Right cardiac atrium (tissue), 5 donors: ENCODE data around the gene NLRP3. TPM values are rescaled to one million over a fixed set of nuclear protein-coding genes. Genes with fewer than 3 reads are reported as not detected.
"Not testable (repeated sequence)": the region's sequence is repeated elsewhere in the genome, so short reads cannot be mapped to it uniquely, and the experiment has no call there.

Experiments used
- ATAC-seq, 2 donors: fragments of 200-7000 bp; cut with Tn5 transposase; one replicate each; pipeline versions ENCODE4 v1.8.0 to v1.9.1; 2020; ENCODE audit warnings: moderate library complexity in 2 of 2, mild to moderate bottlenecking in 1 of 2
- DNase-seq, 3 donors: peaks; one replicate each; pipeline ENCODE4 v3.0.0-alpha.2; 2020
- H3K27ac ChIP-seq: one replicate; pipeline ENCODE4 v1.5.1; 2013; ENCODE audit warnings: mild to moderate bottlenecking, low read length, control low read depth, moderate library complexity
- H3K27me3 ChIP-seq: one replicate; pipeline ENCODE4 v1.6.1; 2013; ENCODE audit not compliant: control insufficient read depth, insufficient read depth
- H3K4me1 ChIP-seq: one replicate; pipeline ENCODE4 v1.6.1; 2013; ENCODE audit warnings: low read length; ENCODE audit not compliant: control insufficient read depth, insufficient read depth
- H3K4me3 ChIP-seq: one replicate; pipeline ENCODE4 v1.5.1; 2013; ENCODE audit warnings: low read length, control low read depth
- H3K9me3 ChIP-seq: one replicate; pipeline ENCODE4 v1.6.1; 2013; ENCODE audit warnings: low read length; ENCODE audit not compliant: control insufficient read depth
- WGBS: extraction: QIAGEN DNeasy Blood & Tissue Kit; methylation state at CpG from one replicate; pipeline ENCODE4 v1.1.7; 2013; 5-methylcytosine and 5-hydroxymethylcytosine counted together
- intact Hi-C, 4 donors: fragments of 100-400 bp; cut with DNase I; formaldehyde crosslinking; loops; one replicate each; pipeline versions ENCODE4 v1.11.0 to v1.14.0; 2022 to 2023
- polyA plus RNA-seq: library from polyadenylated mRNA; stranded (reverse); fragments of 200-250 nt; gene quantifications from one replicate; pipeline ENCODE4 v1.2.3, GENCODE V29; 2013
- total RNA-seq, 4 donors: library from RNA; stranded (reverse); fragmentation: NEBNext Ultra II Directional; extraction: Animal tissue kit (Norgen Biotek cat#: 25700); gene quantifications; one replicate each; pipeline ENCODE4 v1.2.1, GENCODE V29; 2021
- donor health status: healthy with polysubstance abuse.
- donor health status: DM: no; HTN: yes; CAD: no.
- donor health status: DM: no; HTN: no; CAD: no.
- donor health status: DM: no; HTN: yes; CAD: no; lungs with severe emphysema.
- donor health status: DM: yes; HTN: yes; CAD: no.

Gene NLRP3
- total and polyA plus RNA-seq, 5 donors, result 0.50 to 1.1 (median 0.91) TPM

DNA sequence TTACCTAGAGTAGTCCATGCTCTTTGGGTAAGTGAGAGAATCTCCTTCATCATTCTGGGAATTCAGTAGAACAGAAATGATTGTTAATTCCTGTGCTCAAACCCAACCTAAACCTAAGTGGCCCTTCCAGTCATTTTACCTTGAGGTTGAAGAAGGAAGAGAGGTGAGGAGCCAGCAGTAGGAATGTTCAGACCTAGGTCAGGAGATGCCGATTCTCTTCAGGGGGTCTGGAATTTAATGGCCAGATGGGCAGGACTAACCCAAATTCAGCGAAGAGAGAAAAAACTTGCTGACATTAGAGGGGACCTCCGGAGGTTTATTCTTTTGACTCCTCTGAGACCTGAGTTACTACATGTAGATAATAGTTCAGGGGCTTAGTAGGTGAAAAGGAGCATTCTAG is 58.4 kb downstream of the NLRP3 start:
- H3K9me3 ChIP-seq, result no peaks in the 10 kb centered on the region
- no peak overlapping the region for H3K27ac ChIP-seq
- 79% methylated on average over 3 of the region's 3 CpGs for WGBS
- intact Hi-C loops, result no loop called here
- DNase-seq, result no peak
- no peak for ATAC-seq
- H3K27me3 ChIP-seq, result no peaks in the 10 kb centered on the region
- H3K4me3 ChIP-seq, result no peak overlapping the region
- H3K4me1 ChIP-seq, result no peaks in the 10 kb centered on the region

DNA sequence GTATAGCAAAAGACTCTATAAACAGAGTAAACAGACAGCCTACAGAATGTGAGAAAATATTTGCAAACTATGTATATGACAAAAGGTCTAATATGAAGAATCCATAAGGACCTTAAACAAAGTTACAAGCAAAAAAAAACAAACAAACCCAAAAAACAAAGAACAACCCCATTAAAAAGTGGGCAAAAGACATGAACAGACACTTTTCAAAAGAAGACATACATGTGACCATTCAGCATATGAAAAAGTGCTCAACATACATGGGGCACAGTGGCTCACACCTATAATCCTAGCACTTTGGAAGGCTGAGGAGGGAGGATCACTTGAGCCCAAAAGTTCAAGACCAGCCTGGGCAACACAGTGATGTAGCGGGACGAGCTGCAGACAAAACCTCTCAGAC is 59.8 kb downstream of the NLRP3 start:
- intact Hi-C loops, result no loop called here
- Histone ChIP-seq H3K4me3 (no peak overlapping the region), H3K4me1 (no peaks in the 10 kb centered on the region), H3K9me3 (peaks cover 2% of the 10 kb centered on the region), H3K27me3 (no peaks in the 10 kb centered on the region), H3K27ac (no peak overlapping the region)
- 94% methylated on average over 2 of the region's 2 CpGs for WGBS
- no peak for DNase-seq
- no peak for ATAC-seq

DNA sequence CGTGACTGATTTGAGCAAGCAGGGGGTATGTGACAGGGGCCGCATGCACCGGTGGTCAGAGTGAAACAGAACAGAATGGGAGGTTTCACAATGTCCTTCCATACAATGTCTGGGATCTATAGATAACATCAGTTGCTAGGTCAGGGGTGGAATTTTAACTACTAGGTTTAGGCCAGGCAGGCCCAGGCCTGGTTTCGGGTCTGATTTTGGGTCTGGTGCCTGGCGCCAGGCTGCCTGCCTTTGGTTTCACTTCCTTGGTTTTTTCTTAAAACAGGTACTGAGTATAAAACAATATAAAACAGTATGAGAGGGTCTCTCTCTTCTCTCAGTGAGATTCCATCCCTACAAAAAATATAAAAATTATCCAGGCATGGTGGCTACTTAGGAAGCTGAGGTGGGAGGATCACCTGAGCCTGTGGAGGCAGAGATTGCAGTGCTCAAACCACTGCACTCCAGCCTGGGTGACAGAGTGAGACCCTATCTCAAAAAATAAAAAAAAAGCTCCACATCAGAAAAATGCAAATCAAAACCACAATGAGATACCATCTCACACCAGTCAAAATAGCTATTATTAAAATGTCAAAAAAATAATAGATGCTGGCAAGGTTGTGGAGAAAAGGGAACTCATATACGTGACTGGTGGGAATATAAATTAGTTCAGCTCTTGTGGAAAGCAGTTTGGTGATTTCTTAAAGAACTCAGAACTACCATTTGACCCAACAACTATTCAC is 60.5 kb downstream of the NLRP3 start:
- H3K27ac ChIP-seq, H3K27me3 ChIP-seq, H3K9me3 ChIP-seq, H3K4me3 ChIP-seq, ATAC-seq, intact Hi-C loops, DNase-seq, H3K4me1 ChIP-seq: not testable (repeated sequence)
- 87% methylated on average over 6 of the region's 6 CpGs for WGBS

DNA sequence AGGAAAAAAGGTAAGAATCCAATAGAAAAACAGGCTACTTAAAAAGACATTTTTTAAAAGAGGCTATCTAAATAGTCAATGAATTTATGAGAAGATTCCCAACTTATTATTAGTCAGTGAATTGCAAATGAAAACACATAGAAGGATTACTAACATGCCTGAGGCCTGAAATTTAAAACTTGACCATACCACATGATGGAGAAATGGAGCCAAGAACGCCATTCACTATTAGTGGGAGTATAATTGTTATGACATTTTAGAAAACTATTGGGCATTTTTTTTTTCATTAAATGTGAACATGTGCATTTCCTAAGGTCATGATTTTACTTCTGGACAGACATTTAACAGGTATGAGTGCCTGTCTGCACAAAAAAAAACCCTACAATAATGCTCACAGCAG is 66.8 kb downstream of the NLRP3 start:
- Histone ChIP-seq H3K27me3 (no peaks in the 10 kb centered on the region), H3K27ac (no peak overlapping the region), H3K9me3 (peaks cover 2% of the 10 kb centered on the region), H3K4me1 (no peaks in the 10 kb centered on the region), H3K4me3 (no peak overlapping the region)
- 67% methylated on average over 1 of the region's 1 CpG for WGBS
- intact Hi-C loops, result loop anchor here in 1 of 4 donors (10.0 kb wide), 1 partner anchor 88 kb away; no protein-coding TSS in a partner anchor
- ATAC-seq, result no peak
- no peak for DNase-seq

DNA sequence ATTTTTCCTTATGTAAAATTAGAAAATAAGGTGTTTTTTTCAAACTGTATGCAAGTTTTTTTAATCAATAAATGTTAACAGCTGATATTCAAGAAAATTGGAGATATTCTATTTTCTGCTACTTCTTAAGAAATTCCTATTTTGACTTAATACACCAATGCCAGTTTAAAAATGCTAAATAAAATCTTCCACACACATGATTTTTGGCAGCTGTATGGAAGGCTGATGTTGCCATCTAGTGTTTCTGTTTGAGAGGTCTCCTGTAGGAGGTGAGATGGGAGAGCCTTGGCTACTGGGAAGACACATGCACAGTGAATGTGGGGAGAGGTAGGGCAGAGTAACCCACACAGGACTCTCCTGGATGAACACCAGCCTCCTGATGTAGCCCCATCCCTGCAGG is 71.1 kb downstream of the NLRP3 start:
- intact Hi-C loops, result loop anchor here in 3 of 4 donors (2.0 to 10.0 kb wide), 3 partner anchors 92 to 96 kb away; no protein-coding TSS in a partner anchor
- no peaks in the 10 kb centered on the region for H3K9me3 ChIP-seq
- peak; percentile 68 to 72 for ATAC-seq

DNA sequence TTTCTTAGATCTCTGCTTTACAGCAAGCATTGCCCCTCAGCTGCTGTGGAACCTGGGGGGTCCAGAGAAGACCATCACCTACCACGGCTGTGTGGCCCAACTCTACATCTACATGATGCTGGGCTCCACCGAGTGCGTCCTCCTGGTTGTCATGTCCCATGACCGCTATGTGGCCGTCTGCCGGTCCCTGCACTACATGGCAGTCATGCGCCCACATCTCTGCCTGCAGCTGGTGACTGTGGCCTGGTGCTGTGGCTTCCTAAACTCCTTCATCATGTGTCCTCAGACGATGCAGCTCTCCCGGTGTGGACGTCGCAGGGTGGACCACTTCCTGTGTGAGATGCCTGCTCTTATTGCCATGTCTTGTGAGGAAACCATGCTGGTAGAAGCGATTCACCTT is 75.4 kb downstream of the NLRP3 start:
- H3K4me3 ChIP-seq, result no peak overlapping the region
- H3K4me1 ChIP-seq, result no peaks in the 10 kb centered on the region
- no peak overlapping the region for H3K27ac ChIP-seq
- ATAC-seq (no peak), DNase-seq (no peak)
- intact Hi-C loops, result no loop called here
- no peaks in the 10 kb centered on the region for H3K27me3 ChIP-seq
- no peaks in the 10 kb centered on the region for H3K9me3 ChIP-seq
- WGBS, result 85% methylated on average over 12 of the region's 12 CpGs

More for the DNA sequence above, 71.1 kb downstream of the NLRP3 start:
- DNase-seq, result no peak
- Histone ChIP-seq H3K4me3 (no peak overlapping the region), H3K27me3 (no peaks in the 10 kb centered on the region), H3K4me1 (no peaks in the 10 kb centered on the region), H3K27ac (no peak overlapping the region)

DNA sequence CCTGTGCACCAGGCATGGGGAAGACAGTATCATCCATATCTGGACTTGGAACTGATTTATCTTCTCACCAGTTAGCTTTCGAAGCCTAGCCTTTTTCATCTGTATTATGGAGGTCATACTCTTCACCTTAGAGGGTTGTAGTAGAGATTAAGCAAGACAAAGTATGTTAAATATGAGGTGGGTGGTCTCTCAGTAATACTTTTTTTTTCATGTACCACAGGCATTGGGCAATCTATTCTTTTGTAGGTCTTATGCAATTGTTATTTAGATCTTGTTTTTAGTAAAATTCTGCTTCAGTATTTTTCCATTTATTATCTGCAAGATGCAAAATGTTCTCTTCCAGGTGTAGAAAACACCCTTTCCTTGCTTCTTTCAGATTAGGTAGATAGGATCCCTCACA is 77.1 kb downstream of the NLRP3 start:
- H3K4me1 ChIP-seq, result no peaks in the 10 kb centered on the region
- WGBS, result 31% methylated on average over 1 of the region's 1 CpG
- ATAC-seq (no peak), DNase-seq (no peak)
- intact Hi-C loops, result no loop called here
- no peak overlapping the region for H3K4me3 ChIP-seq
- no peaks in the 10 kb centered on the region for H3K9me3 ChIP-seq
- no peaks in the 10 kb centered on the region for H3K27me3 ChIP-seq
- H3K27ac ChIP-seq, result no peak overlapping the region

DNA sequence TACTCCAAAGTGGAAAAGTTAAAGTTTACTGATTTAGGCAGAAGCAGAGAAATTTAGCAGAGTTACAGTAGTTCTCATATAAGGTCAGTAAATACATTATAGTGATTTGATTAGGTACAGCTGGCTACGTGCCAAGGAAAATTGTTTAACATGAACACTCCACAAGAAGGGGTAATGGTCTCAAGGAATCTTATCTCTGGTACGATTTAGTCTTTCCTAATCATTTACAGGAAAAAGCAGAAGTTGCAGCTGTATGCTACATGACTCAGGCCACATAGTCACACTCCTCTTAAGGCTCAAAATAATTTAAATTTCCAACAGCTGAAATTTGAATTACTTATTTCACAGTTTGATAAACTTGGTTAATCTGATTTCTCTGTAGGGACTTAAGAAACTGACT is 78.8 kb downstream of the NLRP3 start:
- no peak overlapping the region for H3K4me3 ChIP-seq
- no peak overlapping the region for H3K27ac ChIP-seq
- intact Hi-C loops, result no loop called here
- H3K27me3 ChIP-seq, result no peaks in the 10 kb centered on the region
- no peaks in the 10 kb centered on the region for H3K9me3 ChIP-seq
- ATAC-seq (no peak), DNase-seq (no peak)
- 21% methylated on average over 2 of the region's 2 CpGs for WGBS
- no peaks in the 10 kb centered on the region for H3K4me1 ChIP-seq

DNA sequence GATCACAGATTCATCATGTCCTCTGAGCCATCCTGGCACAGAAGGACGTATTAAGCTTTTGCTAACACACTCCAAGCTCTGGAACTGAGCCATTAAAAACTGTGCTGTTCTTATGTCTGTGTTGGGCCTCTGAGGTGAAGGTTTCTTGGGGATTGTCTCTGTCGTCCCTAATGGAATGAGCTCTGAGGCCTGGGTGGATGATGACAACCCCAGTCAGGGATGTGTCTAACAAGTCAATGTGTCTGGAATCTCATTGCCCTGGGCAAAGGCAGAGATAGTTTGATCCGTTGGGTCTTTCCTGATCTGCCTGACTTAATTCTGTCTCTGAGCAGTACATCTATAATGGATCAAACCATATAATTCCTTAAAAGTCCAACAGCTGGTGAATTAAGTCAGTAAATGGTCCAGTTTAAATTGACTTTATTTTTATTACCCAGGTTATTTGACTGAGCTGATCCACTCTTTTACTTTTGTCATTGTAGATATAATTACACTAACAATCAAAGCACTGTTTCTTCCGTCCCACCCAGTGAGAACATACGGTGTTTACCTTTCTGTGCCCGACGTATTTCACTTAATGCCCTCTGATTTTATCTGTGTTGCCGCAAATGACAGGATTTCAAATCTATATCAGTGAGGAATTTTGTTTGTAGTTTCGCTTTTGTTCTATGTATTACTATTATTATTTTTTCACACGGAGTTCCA is 80.8 kb downstream of the NLRP3 start:
- ATAC-seq (no peak), DNase-seq (no peak)
- intact Hi-C loops, result no loop called here
- Histone ChIP-seq H3K4me1 (no peaks in the 10 kb centered on the region), H3K27me3 (no peaks in the 10 kb centered on the region), H3K4me3 (no peak overlapping the region), H3K27ac (no peak overlapping the region), H3K9me3 (no peaks in the 10 kb centered on the region)
- WGBS, result 68% methylated on average over 10 of the region's 10 CpGs
